ENCODE results near the gene TGFBR2. TPM values are rescaled to one million over a fixed set of nuclear protein-coding genes. Genes with fewer than 3 reads are reported as not detected.

TGFBR2 gene
- total RNA-seq, 1 donor from 2014 or later = 614 TPM

DNA sequence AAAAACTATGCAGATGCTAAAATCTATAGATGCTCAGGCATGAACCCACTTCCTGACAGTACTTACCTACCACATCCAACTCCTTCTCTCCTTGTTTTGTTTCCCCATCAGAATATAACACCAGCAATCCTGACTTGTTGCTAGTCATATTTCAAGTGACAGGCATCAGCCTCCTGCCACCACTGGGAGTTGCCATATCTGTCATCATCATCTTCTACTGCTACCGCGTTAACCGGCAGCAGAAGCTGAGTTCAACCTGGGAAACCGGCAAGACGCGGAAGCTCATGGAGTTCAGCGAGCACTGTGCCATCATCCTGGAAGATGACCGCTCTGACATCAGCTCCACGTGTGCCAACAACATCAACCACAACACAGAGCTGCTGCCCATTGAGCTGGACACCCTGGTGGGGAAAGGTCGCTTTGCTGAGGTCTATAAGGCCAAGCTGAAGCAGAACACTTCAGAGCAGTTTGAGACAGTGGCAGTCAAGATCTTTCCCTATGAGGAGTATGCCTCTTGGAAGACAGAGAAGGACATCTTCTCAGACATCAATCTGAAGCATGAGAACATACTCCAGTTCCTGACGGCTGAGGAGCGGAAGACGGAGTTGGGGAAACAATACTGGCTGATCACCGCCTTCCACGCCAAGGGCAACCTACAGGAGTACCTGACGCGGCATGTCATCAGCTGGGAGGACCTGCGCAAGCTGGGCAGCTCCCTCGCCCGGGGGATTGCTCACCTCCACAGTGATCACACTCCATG is 65.3 kb downstream of the TGFBR2 start:
- no peak for DNase-seq (ENCODE audit: extremely low read depth, low read depth, low spot score)

DNA sequence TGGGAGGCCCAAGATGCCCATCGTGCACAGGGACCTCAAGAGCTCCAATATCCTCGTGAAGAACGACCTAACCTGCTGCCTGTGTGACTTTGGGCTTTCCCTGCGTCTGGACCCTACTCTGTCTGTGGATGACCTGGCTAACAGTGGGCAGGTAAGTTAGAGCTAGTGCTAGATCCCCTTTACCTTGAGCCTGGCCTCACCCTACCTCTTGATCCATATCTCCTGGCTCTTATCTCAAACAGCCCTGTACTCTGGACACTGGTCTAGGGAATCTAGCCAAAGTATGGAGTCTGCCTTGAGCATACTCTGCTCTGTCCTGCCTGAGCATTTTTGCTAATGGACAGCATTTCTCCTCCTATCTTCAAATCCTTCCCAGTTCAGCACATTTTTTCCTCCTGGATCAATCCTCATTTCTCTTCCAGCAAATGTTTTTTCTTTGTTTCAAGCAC is 65.9 kb downstream of the TGFBR2 start:
- no peak for DNase-seq (ENCODE audit: extremely low read depth, low read depth, low spot score)

DNA sequence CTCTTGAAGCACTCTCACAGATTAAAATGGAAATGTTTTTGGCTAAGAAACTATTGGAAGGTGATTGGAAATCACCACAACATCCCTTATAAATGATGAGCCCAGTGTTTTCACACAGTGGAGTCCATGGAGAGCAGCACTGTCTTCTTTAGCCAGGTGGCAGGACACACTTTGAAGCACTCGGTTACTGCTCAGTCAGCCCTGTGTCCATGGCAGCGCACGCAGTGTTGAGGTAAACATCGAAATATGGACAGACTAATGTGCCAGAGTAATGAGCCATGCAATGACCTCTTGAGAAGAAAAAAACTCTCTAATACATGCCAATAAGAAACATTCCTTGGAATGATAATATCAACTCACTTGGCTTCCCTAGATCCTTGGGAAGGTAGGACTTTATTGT is 66.6 kb downstream of the TGFBR2 start:
- DNase-seq (ENCODE audit: extremely low read depth, low read depth, low spot score) = no peak

DNA sequence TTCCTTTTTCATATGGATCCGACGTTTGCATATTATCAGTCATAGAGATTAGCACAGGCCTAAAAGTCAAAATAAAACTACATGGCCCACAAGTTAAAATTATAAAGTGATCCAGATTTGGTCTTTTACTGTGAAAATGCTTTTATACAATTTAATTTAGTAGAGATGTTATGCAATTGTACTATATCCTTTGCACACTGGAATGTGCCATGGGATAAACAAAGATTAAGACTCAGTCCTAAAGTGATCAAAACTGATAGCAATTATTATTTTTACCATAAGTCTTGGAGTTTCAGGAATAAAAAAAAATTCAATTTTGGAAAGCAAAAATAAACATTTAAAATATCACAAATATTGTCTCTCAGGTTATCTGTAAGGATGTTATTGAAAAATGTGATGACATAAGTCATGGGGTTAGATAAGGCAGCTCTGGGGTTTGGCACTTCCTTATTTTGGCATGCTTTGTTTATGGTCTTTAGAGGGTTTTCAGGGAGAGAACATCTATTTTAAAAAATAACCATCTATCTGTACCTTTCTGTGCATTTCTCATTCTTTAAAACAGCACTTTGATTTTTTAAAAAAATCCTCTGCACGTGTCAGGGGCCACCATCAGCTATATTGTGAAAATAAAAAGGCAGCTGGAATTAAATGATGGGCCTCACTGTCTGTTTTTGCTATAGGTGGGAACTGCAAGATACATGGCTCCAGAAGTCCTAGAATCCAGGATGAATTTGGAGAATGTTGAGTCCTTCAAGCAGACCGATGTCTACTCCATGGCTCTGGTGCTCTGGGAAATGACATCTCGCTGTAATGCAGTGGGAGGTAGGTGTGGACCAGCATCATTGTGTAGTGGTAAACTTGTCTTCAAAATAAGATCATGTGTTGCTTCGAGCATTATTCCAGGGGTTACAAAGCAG is 67.3 kb downstream of the TGFBR2 start:
- DNase-seq (ENCODE audit: extremely low read depth, low read depth, low spot score) = no peak

DNA sequence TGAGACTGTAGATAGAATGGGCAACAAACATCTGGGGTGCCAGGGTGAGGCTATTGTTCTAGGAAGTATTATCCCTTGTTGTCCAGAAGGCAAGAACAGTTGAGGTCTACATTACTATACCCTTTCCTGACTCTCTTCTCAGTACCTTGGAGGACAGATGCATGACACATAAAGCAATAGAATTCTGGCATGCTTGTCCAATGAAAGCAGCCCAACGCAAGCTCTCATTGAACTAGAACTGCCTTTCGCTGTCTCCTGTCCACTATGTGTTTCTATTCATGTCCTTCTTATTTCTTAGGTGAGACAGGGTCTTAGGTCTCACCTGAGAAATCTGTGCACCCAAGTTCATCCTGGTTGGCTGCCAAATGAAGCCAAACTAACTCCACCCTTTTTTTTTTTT is 68.6 kb downstream of the TGFBR2 start:
- DNase-seq (ENCODE audit: extremely low read depth, low read depth, low spot score) = no peak

DNA sequence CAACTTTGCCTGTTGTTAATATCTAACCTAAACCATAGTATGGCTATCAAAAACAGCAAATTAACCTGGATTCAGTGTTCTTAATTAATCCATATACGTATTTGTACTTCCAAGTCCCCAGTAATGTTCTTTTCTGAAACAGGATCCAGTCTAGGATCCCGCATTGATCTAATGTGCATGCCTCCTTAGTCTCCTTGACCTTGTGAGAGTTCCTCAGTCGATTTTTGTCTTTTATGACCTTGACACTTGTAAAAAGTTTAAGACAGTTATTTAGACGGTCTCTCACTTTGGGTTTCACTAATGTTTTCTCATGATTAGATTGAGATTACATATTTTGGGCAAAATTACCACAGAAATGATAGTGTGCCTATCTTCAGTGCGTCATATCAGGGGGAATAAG is 69.4 kb downstream of the TGFBR2 start:
- no peak for DNase-seq (ENCODE audit: extremely low read depth, low read depth, low spot score)

DNA sequence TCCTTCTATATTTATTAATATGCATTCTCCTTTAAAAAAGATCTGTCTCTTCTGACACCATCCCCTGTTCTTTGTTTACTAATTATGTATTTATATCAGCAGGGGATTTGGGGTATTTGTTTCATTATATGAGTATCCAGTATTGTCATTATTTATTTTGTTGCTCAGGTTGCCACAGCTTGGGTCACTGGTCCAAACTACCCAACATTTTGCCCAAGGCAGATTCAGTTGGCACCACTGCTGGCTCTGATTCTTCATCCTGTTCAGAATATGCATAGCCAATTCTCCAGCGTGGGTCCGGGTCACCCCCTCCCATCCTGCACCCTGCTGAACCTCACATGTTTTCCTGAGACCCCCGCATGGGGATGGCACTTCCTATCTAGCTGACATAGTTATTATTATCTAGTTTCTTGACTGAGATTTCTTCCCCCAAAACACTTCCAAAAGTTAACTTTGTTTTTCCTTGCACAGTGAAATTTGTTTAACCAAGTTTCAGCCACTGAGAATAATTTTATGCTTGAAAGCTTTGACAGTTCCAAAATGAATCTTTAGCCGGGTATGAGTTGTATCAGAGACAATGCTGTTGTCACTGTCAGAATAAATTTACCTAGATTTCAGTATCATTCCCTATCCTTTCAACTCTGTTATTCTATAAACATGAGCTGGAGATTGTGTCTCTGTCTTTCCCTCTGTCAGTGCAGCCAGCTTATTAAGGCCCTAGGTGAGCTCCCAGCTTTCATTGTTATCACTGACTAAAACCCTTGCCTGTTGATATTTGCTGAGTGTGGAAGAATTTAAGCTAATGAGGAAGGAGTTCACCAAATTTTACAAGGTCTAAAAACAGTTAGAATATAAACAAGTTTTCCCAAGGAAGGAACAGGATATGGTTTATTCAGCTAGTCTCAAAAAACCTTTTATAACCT is 70.3 kb downstream of the TGFBR2 start:
- DNase-seq (ENCODE audit: extremely low read depth, low read depth, low spot score) = no peak

DNA sequence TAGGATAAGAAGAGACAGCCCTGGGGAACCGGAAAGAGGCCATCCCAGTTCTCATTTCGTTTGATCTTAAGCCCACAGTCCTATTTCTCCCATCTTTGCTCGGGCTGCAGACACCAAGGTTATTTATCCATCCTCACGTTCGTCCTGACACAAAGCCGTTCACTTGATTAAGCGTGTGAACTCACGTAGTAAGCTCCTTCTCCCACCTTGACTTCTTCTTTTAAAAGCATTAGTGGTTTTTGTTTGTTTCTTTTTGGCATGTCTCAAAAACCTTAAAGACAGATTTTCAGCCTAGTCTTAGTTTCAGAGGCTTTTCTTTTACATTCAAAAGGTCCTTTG is 70.9 kb downstream of the TGFBR2 start:
- DNase-seq (ENCODE audit: extremely low read depth, low read depth, low spot score) = no peak

DNA sequence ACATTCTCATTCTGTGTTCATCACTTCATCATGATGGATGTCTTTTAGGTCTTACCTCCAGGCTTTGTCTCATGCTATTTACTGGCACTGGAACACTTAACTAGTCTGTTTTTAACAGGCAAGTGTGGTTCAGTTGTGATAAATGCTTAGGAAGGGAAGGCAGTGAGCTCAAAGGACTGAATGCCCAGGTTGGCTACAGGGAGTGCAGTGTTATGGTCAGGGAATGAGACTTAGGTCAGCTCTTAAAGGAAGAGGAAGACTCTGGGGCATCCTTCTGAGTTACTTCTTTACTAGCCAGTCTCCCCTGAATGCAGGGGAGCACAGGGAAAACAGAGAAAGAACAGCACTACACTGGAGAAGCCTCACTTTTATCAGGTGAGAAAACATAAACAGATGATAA is 72.6 kb downstream of the TGFBR2 start:
- DNase-seq (ENCODE audit: extremely low read depth, low read depth, low spot score) = no peak

DNA sequence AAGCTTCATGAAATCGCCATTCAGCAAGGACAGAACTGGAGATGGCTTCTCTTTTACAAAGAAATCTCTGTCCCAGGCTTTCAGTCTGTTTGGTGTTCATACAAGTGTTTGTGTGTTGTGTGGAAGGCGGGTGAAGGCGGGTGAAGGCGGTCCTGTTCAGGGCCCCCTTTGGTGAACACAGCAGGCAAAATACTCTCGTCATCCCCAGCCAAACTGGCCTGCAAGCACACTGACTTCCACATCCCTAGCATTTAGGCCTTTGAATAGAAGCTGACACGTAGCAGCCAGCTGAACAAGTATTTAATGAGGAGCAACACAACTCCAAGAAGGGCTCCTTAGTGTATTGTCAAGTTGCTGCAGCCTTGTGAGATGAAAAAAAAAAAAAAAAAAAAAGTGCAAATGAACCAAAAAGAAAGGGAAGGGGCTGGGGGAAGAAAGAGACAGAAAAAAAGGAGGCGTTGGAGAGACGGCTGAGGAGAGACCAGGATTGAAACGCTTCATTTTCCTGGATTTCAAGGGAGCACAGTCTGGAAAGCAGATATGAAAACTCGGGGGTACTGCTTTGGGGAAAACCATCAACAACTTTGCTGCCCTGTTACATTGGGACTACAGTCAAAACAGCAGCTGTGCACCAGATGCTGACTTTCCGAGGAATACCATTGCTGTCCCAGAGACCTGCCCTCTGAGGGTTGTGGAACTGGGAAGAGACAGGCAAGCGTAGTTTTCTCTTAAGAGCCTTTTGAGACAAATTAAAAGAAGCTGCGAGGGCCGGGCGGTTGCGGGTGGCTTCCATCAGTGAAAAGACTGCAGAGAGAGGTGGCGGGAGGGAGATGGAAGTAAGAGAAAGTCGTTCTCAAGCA is 74.6 kb downstream of the TGFBR2 start:
- DNase-seq (ENCODE audit: extremely low read depth, low read depth, low spot score) = no peak

DNA sequence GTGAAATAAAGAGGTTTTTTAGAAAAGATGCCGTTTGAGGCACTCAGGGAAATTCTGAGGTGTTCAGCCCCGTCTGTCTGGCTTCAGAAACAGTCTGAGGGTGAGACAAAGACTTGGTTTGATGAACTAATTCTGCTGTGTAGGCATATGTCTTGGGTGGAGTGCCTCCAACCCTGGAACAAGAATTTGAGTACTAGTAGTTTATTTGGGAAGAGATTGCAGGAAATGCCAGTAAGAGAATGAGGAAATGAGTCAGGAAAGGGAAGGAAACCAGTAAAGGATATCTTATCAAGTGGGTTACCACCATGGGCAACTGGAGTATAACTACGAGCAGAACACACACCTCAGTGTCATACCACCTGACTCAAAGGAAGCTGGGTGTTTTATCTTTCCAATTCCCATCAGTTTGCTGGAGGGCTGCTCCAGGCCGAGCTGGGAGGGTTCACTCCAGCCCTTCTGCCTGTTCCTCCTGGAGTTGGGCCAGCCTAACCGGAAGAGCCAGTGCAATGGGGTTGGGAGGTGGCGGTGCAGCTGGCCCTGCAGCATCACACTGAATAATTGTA is 75.3 kb downstream of the TGFBR2 start:
- peak; percentile 85 for DNase-seq (ENCODE audit: extremely low read depth, low read depth, low spot score)

DNA sequence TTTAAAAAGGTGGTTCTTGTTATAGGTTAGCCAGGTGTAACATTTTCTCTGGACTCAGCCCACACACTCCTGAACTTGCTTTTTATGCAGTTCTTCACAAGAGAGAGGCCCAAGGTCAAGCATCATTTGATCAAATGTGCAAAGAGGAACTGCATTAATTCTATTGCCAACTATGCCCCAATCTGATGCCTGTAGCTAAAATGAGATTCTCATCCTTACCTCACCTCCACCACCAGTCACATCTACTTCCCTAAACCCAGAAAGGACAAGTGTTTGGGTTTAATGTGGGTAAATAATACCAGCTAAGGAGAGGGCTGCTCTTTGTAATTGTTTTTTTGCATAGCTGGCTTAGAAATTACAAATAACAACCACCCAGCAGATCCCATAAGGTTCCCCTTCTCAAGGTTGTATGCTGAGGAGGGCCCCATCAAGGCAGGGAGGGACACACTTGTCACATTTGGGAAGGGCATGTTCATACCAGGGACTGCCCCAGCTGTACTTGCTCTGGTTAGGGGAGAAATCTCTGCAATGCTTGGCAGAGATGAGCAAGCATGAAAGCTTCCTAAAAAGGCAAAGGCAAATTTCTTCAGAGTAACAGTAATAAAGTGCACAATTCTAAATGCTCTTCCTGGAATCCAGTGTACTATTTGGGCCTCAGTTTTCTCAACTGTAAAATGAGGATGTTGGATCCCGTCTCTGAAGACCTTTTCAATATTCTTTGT is 76.2 kb downstream of the TGFBR2 start:
- no peak for DNase-seq (ENCODE audit: extremely low read depth, low read depth, low spot score)

DNA sequence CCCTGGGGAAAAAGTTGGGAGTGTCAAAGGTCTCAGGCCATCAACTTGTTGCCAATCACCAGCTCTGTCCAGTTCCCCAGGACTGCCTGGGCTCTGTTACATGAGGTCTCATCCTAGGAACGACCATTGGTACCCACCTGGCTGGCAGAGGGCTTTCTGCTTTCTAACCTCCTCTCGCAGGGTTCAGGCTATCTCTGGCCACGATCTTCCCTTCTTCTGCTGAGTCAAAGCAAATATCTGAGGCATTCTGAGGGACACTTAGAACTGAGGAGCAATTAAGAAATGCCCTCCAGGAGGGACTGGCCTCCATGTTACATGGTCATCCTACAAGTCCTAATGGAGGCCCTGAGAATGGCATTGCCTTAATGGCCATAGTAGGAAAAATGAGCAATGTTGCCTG is 77.4 kb downstream of the TGFBR2 start:
- no peak for DNase-seq (ENCODE audit: extremely low read depth, low read depth, low spot score)

DNA sequence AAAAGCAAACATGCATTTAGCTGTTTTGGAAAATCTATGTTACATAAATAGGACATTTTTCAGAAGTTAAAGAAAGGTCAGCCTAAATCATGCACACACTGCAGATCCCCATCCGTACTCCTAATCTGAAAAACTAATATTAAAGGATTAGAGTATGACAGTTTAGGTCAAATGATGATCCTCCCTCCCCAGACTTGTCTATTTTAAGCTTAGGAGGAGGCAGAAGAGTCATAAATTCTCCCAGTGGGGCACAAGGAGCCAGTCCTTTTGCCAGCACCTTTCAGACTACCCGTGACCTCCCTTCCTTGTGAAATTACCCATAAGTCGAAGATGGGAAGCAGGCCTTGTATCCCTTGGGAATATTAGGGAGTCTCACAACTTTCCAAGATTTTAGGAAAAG is 78.0 kb downstream of the TGFBR2 start:
- DNase-seq (ENCODE audit: extremely low read depth, low read depth, low spot score) = no peak

DNA sequence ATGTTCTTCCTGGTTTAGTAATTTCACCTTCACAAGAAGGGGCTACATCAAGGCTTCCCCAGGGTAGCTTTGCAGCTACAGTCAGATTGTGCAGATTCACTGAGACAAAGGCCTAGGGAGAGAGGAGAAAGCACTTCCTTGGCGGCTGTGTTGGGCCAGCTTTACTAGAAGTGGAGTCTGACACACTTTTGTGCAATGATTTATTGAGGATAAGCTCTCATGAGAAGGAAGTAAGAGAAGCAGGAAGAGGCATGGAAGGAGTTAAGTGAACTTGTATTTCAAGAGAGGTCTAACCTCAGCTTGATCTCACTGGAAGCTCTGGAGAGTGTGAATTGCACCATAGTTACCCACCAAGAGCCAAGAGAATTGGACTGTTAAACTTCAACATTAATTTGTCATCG is 78.9 kb downstream of the TGFBR2 start:
- DNase-seq (ENCODE audit: extremely low read depth, low read depth, low spot score) = no peak

DNA sequence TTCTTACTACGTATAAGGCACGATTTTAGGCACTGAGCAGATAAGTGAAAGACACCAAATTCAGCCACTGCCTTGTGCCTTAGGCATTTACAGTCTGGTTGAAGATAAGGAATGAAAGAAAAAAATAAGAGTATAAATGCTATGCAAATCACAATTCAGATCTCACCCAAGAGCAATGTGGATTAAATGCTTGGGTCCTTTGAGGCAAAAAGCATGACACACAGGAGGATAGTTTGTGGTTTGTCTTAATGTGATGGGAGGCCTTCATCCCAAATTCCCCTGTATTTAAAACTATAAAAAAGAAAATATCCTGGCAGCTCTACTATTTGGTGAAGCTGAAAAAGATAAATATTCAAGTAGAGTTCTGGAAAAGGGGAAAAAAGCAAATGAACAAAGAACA is 79.8 kb downstream of the TGFBR2 start:
- DNase-seq (ENCODE audit: extremely low read depth, low read depth, low spot score) = no peak

DNA sequence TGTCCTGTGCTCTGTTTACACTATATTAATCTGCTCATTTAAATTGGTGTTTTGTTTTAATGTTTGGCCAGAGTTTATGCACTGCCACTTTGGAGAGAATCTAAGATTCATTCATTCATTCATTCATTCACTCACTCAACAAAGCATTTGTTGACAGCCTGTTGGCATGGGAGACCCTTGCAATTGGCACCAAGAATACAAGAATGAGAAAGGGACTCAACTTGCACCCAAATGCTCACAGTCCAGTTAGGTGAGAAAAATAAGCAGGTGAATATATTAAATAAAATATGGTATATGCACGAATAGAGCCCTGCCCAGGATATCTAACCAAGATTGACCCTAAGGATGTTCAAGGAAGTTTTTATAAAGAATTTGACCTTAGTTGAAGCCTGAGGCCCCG is 80.4 kb downstream of the TGFBR2 start:
- no peak for DNase-seq (ENCODE audit: extremely low read depth, low read depth, low spot score)

DNA sequence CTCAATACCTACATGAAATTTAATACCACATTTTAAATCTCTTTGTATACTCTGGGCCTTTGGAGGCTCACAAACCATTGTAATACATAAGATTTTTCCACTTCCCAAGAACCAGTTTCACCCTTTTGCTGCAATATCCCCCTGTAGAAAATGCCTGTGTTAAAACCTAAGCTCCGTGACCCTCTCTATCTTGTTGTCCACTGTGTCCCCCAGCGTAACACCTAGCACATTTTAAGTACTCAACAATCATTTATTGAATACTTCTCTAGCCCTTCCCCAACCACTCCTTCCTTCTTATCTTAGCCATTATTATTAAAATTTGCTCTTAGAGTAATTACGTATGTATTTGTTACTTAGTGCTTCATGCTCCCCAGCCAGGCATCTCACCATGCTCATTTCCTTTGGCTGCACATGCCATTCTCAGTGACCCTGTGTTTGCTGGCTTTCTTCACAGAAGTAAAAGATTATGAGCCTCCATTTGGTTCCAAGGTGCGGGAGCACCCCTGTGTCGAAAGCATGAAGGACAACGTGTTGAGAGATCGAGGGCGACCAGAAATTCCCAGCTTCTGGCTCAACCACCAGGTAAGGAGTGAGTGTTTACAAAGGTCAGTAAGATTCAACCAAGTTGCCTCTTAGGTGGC is 81.6 kb downstream of the TGFBR2 start:
- no peak for DNase-seq (ENCODE audit: extremely low read depth, low read depth, low spot score)

Measured in glomerular endothelial cell (primary cell).